ENCODE measurements around the gene ASB16. TPM values are rescaled to one million over a fixed set of nuclear protein-coding genes. Genes with fewer than 3 reads are reported as not detected.
"Not testable (repeated sequence)": the region's sequence is repeated elsewhere in the genome, so short reads cannot be mapped to it uniquely, and the experiment has no call there.

The ASB16 gene
- total RNA-seq, 4 donors from 2014 or later: 0.57 TPM; not detected in 3

GRCh38 chr17:44133918-44134476 lies 36.5 kb upstream of the ASB16 start:
- DNase-seq: no peak

DNA sequence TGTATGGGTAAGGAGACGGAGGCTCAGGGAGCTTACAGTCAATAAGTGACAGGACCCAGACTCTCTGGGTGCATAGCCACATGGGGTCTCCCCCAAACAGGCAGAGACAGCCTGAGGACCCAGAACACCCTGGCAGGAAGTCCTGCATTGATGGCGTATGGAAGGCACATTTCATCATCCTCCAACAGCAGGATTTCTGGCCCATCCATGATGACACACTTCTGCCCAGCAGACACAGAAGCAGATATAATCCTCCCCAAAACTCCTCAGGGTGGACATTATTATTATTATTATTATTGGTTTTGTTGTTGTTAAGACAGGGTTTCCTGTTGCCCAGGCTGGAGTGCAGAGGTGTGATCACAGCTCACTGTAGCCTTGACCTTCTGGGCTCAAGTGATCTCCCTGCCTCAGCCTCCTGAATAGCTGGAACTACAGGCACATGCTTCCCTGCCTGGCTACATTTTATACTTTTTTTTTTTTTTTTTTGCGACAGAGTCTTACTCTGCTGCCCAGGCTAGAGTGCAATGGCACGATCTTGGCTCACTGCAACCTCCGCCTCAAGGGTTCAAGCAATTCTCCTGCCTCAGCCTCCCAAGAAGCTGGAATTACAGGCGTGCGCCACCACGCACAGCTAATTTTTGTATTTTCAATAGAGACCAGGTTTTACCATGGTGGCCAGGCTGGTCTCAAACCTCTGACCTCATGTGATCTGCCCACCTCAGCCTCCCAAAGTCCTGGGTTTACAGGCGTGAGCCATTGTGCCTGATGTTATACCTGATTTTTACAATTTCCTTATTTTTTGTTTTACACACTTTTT lies 35.5 kb upstream of the ASB16 start:
- TF ChIP-seq, protein P1, sequence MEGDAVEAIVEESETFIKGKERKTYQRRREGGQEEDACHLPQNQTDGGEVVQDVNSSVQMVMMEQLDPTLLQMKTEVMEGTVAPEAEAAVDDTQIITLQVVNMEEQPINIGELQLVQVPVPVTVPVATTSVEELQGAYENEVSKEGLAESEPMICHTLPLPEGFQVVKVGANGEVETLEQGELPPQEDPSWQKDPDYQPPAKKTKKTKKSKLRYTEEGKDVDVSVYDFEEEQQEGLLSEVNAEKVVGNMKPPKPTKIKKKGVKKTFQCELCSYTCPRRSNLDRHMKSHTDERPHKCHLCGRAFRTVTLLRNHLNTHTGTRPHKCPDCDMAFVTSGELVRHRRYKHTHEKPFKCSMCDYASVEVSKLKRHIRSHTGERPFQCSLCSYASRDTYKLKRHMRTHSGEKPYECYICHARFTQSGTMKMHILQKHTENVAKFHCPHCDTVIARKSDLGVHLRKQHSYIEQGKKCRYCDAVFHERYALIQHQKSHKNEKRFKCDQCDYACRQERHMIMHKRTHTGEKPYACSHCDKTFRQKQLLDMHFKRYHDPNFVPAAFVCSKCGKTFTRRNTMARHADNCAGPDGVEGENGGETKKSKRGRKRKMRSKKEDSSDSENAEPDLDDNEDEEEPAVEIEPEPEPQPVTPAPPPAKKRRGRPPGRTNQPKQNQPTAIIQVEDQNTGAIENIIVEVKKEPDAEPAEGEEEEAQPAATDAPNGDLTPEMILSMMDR (IDR thresholded peaks at IDR 0.05): no peak
- TF ChIP-seq POLR2A (IDR thresholded peaks at IDR 0.05): no peak
- Histone ChIP-seq H3K27me3 (no peaks in the 10 kb centered on the region), H3K9me3 (no peaks in the 10 kb centered on the region), H3K36me3 (no peaks in the 10 kb centered on the region), H3K27ac (no peak overlapping the region), H3K4me1 (peaks cover 0 to 11% (median 0%) of the 10 kb centered on the region in 4 donors), H3K4me3 (no peak overlapping the region)
- DNase-seq: no peak

More at GRCh38 chr17:44133918-44134476, 36.5 kb upstream of the ASB16 start:
- H3K4me3 ChIP-seq: no peak overlapping the region
- no peak overlapping the region for H3K27ac ChIP-seq
- H3K9me3 ChIP-seq: no peaks in the 10 kb centered on the region
- no peaks in the 10 kb centered on the region for H3K36me3 ChIP-seq
- no peaks in the 10 kb centered on the region for H3K27me3 ChIP-seq
- TF ChIP-seq POLR2A (IDR thresholded peaks at IDR 0.05): no peak
- TF ChIP-seq, protein P1 (IDR thresholded peaks at IDR 0.05): no peak
- H3K4me1 ChIP-seq: peaks cover 0 to 11% (median 0%) of the 10 kb centered on the region in 4 donors

DNA sequence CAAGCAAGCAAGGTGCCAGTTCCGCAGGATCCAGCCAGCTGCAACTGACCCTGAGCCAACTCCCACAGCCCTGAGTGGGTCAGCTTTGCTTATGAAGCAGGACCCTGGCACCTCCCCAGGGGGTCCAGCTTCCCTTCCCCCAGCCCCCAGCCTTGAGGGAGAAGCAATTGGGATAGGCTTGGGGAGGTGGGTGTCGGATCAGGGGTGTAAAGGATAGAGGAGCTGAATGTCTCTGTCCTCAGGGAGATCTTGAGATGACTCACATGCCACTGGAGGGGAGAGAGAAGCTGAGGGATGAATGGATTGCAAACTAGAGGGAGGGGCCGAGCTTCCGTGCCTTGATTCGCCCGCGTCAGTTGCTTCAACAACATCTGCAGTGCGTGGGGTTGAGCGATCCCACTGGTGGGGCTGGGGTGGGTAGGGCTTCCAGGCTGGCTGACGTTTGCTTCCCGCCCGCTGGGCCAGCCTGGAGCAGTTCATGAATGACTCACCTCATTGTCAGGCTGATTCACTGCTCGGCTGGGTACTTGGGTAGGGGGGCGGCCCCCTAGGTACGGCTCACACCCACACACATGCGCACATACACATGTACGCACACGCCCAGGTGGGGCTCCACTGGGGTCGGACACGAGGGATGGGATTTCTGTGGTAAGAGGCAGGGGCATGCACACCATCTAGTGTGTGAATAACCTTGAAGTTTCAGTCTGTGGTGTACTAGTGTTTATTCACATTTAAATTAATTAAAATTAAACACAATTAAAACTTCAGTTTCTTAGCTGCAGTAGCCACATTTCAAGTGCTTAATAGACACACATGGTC lies 32.4 kb upstream of the ASB16 start:
- no peaks in the 10 kb centered on the region for H3K9me3 ChIP-seq
- no peak for TF ChIP-seq POLR2A (IDR thresholded peaks at IDR 0.05)
- TF ChIP-seq, protein P1 (IDR thresholded peaks at IDR 0.05): no peak
- H3K4me1 ChIP-seq: peaks cover 0 to 20% (median 2%) of the 10 kb centered on the region in 4 donors
- no peaks in the 10 kb centered on the region for H3K36me3 ChIP-seq
- H3K27ac ChIP-seq: peak overlapping the region in 2 of 4 donors; percentile 54 to 59
- DNase-seq: peak; percentile 27 to 84 (median 73)
- H3K27me3 ChIP-seq: no peaks in the 10 kb centered on the region
- H3K4me3 ChIP-seq: no peak overlapping the region

DNA sequence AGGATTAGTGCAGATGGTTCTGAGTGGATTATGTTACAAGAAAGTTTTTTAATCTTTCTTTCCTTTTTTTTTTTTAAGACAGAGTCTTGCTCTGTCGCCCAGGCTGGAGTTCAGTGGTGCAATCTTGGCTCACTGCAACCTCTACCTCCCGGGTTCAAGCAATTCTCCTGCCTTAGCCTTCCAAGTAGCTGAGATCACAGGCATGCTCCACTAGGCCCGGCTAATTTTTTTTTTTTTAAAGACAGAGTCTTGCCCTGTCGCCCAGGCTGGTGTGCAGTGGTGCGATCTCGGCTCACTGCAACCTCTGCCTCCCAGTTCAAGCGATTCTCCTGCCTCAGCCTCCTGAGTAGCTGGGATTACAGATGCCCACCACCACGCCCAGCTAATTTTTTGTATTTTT lies 26.6 kb upstream of the ASB16 start:
- H3K4me1 ChIP-seq, H3K9me3 ChIP-seq, H3K4me3 ChIP-seq, H3K36me3 ChIP-seq, H3K27ac ChIP-seq, DNase-seq, H3K27me3 ChIP-seq: not testable (repeated sequence)

GRCh38 chr17:44144966-44145739 lies 25.4 kb upstream of the ASB16 start:
- Histone ChIP-seq H3K9me3 (no peaks in the 10 kb centered on the region), H3K4me3 (no peak overlapping the region), H3K27ac (no peak overlapping the region), H3K4me1 (peaks cover 0 to 9% (median 2%) of the 10 kb centered on the region in 4 donors), H3K36me3 (no peaks in the 10 kb centered on the region), H3K27me3 (no peaks in the 10 kb centered on the region)
- DNase-seq: no peak
- no peak for TF ChIP-seq POLR2A (IDR thresholded peaks at IDR 0.05)
- TF ChIP-seq, protein P1 (IDR thresholded peaks at IDR 0.05): no peak

Measured in Peyer's patch (tissue), 4 donors.